ENCODE results near the gene U2SURP. TPM values are rescaled to one million over a fixed set of nuclear protein-coding genes. Genes with fewer than 3 reads are reported as not detected.

U2SURP gene
- total RNA-seq, 1 experiment from 2014 or later = 125 TPM

GRCh38 chr3:142990721-142991120 lies 10.6 kb upstream of the U2SURP start:
- Mint-ChIP-seq H3K27me3 (ENCODE audit: insufficient read depth, unreplicated experiment) (peaks cover 3% of the 10 kb centered on the region), H3K4me3 (ENCODE audit: unreplicated experiment) (no peak overlapping the region), H3K9me3 (ENCODE audit: unreplicated experiment) (no peaks in the 10 kb centered on the region), H3K4me1 (ENCODE audit: low read depth, unreplicated experiment) (no peaks in the 10 kb centered on the region), H3K36me3 (ENCODE audit: insufficient read depth, unreplicated experiment) (no peaks in the 10 kb centered on the region), H3K27ac (ENCODE audit: unreplicated experiment) (no peak overlapping the region)
- no peaks in the 10 kb centered on the region for H3K4me1 ChIP-seq
- intact Hi-C loops (cut with micrococcal nuclease; ENCODE audit: unreplicated experiment) = no loop called here
- ChIA-PET POLR2A (interaction anchor here (0.5 to 0.6 kb wide), 2 partner anchors 10 to 412 kb away, joined by 3 read pairs; no protein-coding TSS in a partner anchor), CTCF (interaction anchor here (1.3 kb wide), 1 partner anchor 162 kb away, joined by 5 read pairs; no protein-coding TSS in a partner anchor)
- no TSS peak for BruUV-seq (replicated peaks)
- no peak for DNase-seq
- no peak overlapping the region for H3K4me3 ChIP-seq (ENCODE audit: low read depth, low read length)
- no peaks in the 10 kb centered on the region for H3K36me3 ChIP-seq (ENCODE audit: control insufficient read depth, insufficient read depth, low read length)
- H3K9me3 ChIP-seq = no peaks in the 10 kb centered on the region
- H3K27me3 ChIP-seq (replicated peaks; ENCODE audit: control insufficient read depth, insufficient read depth, low read length) = no peaks in the 10 kb centered on the region
- no peak for TF ChIP-seq CTCF (IDR thresholded peaks at IDR 0.05; ENCODE audit: insufficient read depth in 1 of 2, low read depth in 1 of 2, low read length in 1 of 2, severe bottlenecking in 1 of 2, unreplicated experiment in 1 of 2)

GRCh38 chr3:142992323-142992722 lies 9.0 kb upstream of the U2SURP start:
- no peak for TF ChIP-seq CTCF (IDR thresholded peaks at IDR 0.05; ENCODE audit: insufficient read depth in 1 of 2, low read depth in 1 of 2, low read length in 1 of 2, severe bottlenecking in 1 of 2, unreplicated experiment in 1 of 2)
- Mint-ChIP-seq H3K4me1 (ENCODE audit: low read depth, unreplicated experiment) (no peaks in the 10 kb centered on the region), H3K36me3 (ENCODE audit: insufficient read depth, unreplicated experiment) (no peaks in the 10 kb centered on the region), H3K27ac (ENCODE audit: unreplicated experiment) (no peak overlapping the region), H3K27me3 (ENCODE audit: insufficient read depth, unreplicated experiment) (peaks cover 3% of the 10 kb centered on the region), H3K9me3 (ENCODE audit: unreplicated experiment) (no peaks in the 10 kb centered on the region), H3K4me3 (ENCODE audit: unreplicated experiment) (no peak overlapping the region)
- no TSS peak for BruUV-seq (replicated peaks)
- Histone ChIP-seq H3K27me3 (replicated peaks; ENCODE audit: control insufficient read depth, insufficient read depth, low read length) (no peaks in the 10 kb centered on the region), H3K4me3 (ENCODE audit: low read depth, low read length) (no peak overlapping the region), H3K9me3 (no peaks in the 10 kb centered on the region), H3K4me1 (no peaks in the 10 kb centered on the region), H3K36me3 (ENCODE audit: control insufficient read depth, insufficient read depth, low read length) (no peaks in the 10 kb centered on the region)
- no peak for DNase-seq
- ChIA-PET POLR2A (no interaction called here), CTCF (interaction anchor here (0.6 kb wide), 1 partner anchor 8 kb away, joined by 3 read pairs; no protein-coding TSS in a partner anchor)
- intact Hi-C loops (cut with micrococcal nuclease; ENCODE audit: unreplicated experiment) = no loop called here

GRCh38 chr3:142993958-142994442 lies 7.4 kb upstream of the U2SURP start:
- Mint-ChIP-seq H3K27me3 (ENCODE audit: insufficient read depth, unreplicated experiment) (peaks cover 3% of the 10 kb centered on the region), H3K4me1 (ENCODE audit: low read depth, unreplicated experiment) (no peaks in the 10 kb centered on the region), H3K27ac (ENCODE audit: unreplicated experiment) (no peak overlapping the region), H3K4me3 (ENCODE audit: unreplicated experiment) (no peak overlapping the region), H3K9me3 (ENCODE audit: unreplicated experiment) (no peaks in the 10 kb centered on the region), H3K36me3 (ENCODE audit: insufficient read depth, unreplicated experiment) (no peaks in the 10 kb centered on the region)
- intact Hi-C loops (cut with micrococcal nuclease; ENCODE audit: unreplicated experiment) = loop anchor here (1.0 to 2.0 kb wide), 4 partner anchors 65 to 407 kb away; no protein-coding TSS in a partner anchor
- ChIA-PET CTCF (interaction anchor here (1.3 kb wide), 1 partner anchor 165 kb away, joined by 3 read pairs; no protein-coding TSS in a partner anchor), POLR2A (no interaction called here)
- Histone ChIP-seq H3K27me3 (replicated peaks; ENCODE audit: control insufficient read depth, insufficient read depth, low read length) (no peaks in the 10 kb centered on the region), H3K4me3 (ENCODE audit: low read depth, low read length) (no peak overlapping the region), H3K4me1 (no peaks in the 10 kb centered on the region), H3K9me3 (no peaks in the 10 kb centered on the region), H3K36me3 (ENCODE audit: control insufficient read depth, insufficient read depth, low read length) (no peaks in the 10 kb centered on the region)
- peak; percentile 65 to 68 for TF ChIP-seq CTCF (IDR thresholded peaks at IDR 0.05; ENCODE audit: insufficient read depth in 1 of 2, low read depth in 1 of 2, low read length in 1 of 2, severe bottlenecking in 1 of 2, unreplicated experiment in 1 of 2)
- DNase-seq = peak; percentile 46 to 62
- no TSS peak for BruUV-seq (replicated peaks)

Measured in Caco-2 (cell line).